ENCODE results near the gene FAM153A.
"Not testable (repeated sequence)": the region's sequence is repeated elsewhere in the genome, so short reads cannot be mapped to it uniquely, and the experiment has no call there.

The FAM153A gene

GRCh38 chr5:177782792-177783633, at the start of gene FAM153A:
Gene FAM153A, minus strand, starts transcription at chr5:177782899.
- not testable (repeated sequence) for DNase-seq (ENCODE audit: low read depth)

GRCh38 chr5:177832287-177832686, 49.6 kb upstream of the FAM153A start:
- not testable (repeated sequence) for DNase-seq (ENCODE audit: low read depth)

GRCh38 chr5:177826073-177826472, 43.4 kb upstream of the FAM153A start:
- DNase-seq (ENCODE audit: low read depth) = not testable (repeated sequence)

GRCh38 chr5:177824776-177825175, 42.1 kb upstream of the FAM153A start:
- not testable (repeated sequence) for DNase-seq (ENCODE audit: low read depth)

GRCh38 chr5:177822489-177822888, 39.8 kb upstream of the FAM153A start:
- not testable (repeated sequence) for DNase-seq (ENCODE audit: low read depth)

GRCh38 chr5:177819664-177820063, 37.0 kb upstream of the FAM153A start:
- not testable (repeated sequence) for DNase-seq (ENCODE audit: low read depth)

GRCh38 chr5:177812814-177813425, 30.2 kb upstream of the FAM153A start:
- DNase-seq (ENCODE audit: low read depth) = not testable (repeated sequence)

GRCh38 chr5:177812160-177812743, 29.6 kb upstream of the FAM153A start:
- DNase-seq (ENCODE audit: low read depth) = not testable (repeated sequence)

- not testable (repeated sequence) for DNase-seq (ENCODE audit: low read depth)
These were observed 26.7 kb upstream of the FAM153A start for GRCh38 chr5:177809209-177809913.

GRCh38 chr5:177808420-177808819, 25.7 kb upstream of the FAM153A start:
- not testable (repeated sequence) for DNase-seq (ENCODE audit: low read depth)

GRCh38 chr5:177807265-177807664, 24.6 kb upstream of the FAM153A start:
- DNase-seq (ENCODE audit: low read depth) = not testable (repeated sequence)

GRCh38 chr5:177801427-177801826, 18.7 kb upstream of the FAM153A start:
- not testable (repeated sequence) for DNase-seq (ENCODE audit: low read depth)

- not testable (repeated sequence) for DNase-seq (ENCODE audit: low read depth)
These were observed 15.6 kb upstream of the FAM153A start for GRCh38 chr5:177798237-177798840.

GRCh38 chr5:177793272-177793671, 10.6 kb upstream of the FAM153A start:
- not testable (repeated sequence) for DNase-seq (ENCODE audit: low read depth)

GRCh38 chr5:177791649-177792048, 8.9 kb upstream of the FAM153A start:
- DNase-seq (ENCODE audit: low read depth) = not testable (repeated sequence)

GRCh38 chr5:177782169-177782568, 530 bp downstream of the FAM153A start:
- not testable (repeated sequence) for DNase-seq (ENCODE audit: low read depth)

GRCh38 chr5:177771206-177771605, 11.5 kb downstream of the FAM153A start:
- DNase-seq (ENCODE audit: low read depth) = not testable (repeated sequence)

- not testable (repeated sequence) for DNase-seq (ENCODE audit: low read depth)
These were observed 12.1 kb downstream of the FAM153A start for GRCh38 chr5:177770646-177771045.

- DNase-seq (ENCODE audit: low read depth) = not testable (repeated sequence)
These were observed 18.8 kb downstream of the FAM153A start for GRCh38 chr5:177763737-177764508.

- DNase-seq (ENCODE audit: low read depth) = not testable (repeated sequence)
These were observed 21.7 kb downstream of the FAM153A start for GRCh38 chr5:177760954-177761353.

GRCh38 chr5:177747354-177747753, 35.3 kb downstream of the FAM153A start:
- DNase-seq (ENCODE audit: low read depth) = not testable (repeated sequence)

Data from CMK (cell line).